LNCaP clone FGC (cell line): ENCODE results near the gene DNAAF5.
A peak's percentile ranks its signal among the peaks of the same experiment; 100 is the strongest.
"Not testable (repeated sequence)": the region's sequence is repeated elsewhere in the genome, so short reads cannot be mapped to it uniquely, and the experiment has no call there.

ENCODE experiments used
- DNase-seq: peaks from one replicate; pipeline ENCODE4 v3.0.0-alpha.2; 2011; ENCODE audit warnings: low read depth
- H3K4me3 ChIP-seq: 2 replicates; pipeline ENCODE4 v1.5.1; 2011; ENCODE audit warnings: mild to moderate bottlenecking, low read depth, low read length, control low read depth
- TF ChIP-seq, protein P1 (sequence below): IDR thresholded peaks from 2 replicates; pipeline ENCODE4 v1.5.1; 2012; ENCODE audit warnings: mild to moderate bottlenecking; ENCODE audit not compliant: control insufficient read depth, insufficient read depth; ENCODE audit errors: extremely low read depth

DNAAF5 gene

DNA sequence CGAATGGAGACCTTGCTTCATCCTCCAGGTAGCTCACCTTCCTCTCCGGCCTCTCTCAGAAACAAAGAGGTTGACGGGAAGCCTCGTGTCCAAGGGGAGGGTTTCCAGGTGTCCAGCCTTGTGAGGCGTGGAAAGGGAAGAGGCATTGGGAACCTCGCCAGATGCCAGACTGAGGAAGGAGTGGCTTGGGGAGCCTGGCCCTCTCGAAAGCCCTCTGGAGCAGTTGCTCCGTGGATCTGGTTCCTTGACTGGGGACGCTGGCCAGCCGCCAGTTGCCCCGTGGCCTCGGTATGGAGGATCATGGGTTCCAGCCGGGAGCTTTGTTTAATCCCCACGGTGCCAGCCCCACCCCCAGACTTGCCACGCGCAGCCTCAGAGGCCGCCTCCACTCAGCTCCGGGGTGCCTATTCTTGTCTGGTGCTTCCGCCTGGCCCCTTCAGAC lies 75.5 kb downstream of the DNAAF5 start:
- TF ChIP-seq, protein P1, sequence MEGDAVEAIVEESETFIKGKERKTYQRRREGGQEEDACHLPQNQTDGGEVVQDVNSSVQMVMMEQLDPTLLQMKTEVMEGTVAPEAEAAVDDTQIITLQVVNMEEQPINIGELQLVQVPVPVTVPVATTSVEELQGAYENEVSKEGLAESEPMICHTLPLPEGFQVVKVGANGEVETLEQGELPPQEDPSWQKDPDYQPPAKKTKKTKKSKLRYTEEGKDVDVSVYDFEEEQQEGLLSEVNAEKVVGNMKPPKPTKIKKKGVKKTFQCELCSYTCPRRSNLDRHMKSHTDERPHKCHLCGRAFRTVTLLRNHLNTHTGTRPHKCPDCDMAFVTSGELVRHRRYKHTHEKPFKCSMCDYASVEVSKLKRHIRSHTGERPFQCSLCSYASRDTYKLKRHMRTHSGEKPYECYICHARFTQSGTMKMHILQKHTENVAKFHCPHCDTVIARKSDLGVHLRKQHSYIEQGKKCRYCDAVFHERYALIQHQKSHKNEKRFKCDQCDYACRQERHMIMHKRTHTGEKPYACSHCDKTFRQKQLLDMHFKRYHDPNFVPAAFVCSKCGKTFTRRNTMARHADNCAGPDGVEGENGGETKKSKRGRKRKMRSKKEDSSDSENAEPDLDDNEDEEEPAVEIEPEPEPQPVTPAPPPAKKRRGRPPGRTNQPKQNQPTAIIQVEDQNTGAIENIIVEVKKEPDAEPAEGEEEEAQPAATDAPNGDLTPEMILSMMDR = no peak
- no peak overlapping the region for H3K4me3 ChIP-seq
- DNase-seq = no peak

DNA sequence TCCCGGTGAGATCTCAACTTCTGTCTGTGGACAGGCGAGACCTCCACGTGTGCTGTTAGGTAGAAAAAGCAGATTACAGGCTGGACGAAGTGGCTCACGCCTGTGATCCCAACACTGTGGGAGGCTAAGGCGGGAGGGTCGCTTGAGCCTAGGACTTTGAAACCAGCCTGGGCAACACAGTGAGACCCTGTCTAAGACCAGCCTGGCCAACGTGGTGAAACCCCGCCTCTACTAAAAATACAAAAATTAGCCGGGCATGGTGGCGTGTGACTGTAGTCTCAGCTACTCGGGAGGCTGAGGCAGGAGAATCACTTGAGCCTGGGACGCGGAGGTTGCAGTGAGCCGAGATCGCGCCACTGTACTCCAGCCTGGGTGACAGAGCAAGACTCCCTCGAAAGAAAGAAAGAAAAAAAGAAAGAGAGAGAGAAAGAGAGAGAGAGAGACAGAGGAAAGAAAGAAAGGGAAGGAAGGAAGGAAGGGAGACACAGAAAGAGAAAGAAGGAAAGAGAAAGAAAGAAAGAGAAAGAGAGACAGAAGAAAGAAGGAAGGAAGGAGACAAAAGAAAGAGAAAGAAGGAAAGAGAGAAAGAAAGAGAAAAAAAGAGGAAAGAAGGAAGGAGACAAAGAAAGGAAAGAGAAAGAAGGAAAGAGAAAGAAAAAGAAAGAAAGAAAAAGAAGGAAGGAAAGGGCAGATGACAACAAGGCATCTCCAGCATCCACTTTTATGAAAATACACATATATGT lies 76.2 kb downstream of the DNAAF5 start:
- H3K4me3 ChIP-seq = no peak overlapping the region
- TF ChIP-seq, protein P1 = no peak
- DNase-seq = no peak

DNA sequence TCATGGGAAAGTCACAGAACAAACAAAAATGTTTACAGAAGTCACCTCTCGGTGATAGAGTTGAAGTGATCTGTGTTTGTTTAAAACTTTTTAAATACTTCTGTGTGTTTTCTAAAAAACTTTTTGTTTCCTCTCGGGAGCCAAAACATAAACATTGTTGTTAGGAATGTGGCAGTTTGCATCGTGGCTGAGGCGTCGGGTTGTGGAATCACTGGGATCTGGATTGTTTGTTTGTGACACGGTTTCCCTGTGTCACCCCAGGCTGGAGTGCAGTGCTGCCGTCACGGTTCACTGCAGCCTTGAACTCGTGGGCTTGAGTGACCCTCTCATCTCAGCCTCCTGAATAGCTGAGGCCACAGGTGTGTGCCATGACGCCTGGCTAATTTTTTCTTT lies 76.7 kb downstream of the DNAAF5 start:
- DNase-seq = no peak
- no peak overlapping the region for H3K4me3 ChIP-seq
- TF ChIP-seq, protein P1 = no peak

DNA sequence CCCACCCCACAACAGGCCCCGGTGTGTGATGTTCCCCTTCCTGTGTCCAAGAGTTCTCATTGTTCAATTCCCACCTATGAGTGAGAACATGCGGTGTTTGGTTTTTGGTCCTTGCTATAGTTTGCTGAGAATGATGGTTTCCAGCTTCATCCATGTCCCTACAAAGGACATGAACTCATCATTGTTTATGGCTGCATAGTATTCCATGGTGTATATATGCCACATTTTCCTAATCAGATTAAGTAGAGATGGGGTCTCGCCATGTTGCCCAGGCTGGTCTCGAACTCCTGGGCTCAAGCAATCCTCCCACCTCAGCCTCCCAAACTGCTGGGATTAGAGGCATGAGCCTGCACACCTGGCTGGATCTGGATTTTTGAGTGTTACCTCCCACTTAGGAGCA lies 77.3 kb downstream of the DNAAF5 start:
- DNase-seq, H3K4me3 ChIP-seq: not testable (repeated sequence)

DNA sequence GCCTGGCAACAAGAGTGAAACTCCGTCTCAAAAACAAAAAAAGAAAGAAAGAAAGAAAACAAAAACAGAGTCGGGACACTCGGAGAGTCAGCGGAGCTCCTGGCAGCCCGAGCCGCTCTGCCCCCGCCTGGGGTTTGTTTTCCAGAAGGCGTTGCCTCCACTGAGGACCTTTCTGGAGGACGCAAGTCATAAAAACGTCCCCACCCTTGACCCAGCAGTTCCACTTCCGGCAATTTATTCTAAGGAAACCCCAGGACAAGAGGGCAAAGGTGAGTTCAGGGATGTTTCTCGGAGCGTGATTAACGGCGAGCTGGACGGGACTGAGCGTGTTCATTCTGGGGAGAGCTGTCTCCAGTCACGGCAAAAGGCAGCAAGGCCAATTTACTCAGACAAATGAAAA lies 78.8 kb downstream of the DNAAF5 start:
- TF ChIP-seq, protein P1 = no peak
- H3K4me3 ChIP-seq = no peak overlapping the region
- DNase-seq = no peak

DNA sequence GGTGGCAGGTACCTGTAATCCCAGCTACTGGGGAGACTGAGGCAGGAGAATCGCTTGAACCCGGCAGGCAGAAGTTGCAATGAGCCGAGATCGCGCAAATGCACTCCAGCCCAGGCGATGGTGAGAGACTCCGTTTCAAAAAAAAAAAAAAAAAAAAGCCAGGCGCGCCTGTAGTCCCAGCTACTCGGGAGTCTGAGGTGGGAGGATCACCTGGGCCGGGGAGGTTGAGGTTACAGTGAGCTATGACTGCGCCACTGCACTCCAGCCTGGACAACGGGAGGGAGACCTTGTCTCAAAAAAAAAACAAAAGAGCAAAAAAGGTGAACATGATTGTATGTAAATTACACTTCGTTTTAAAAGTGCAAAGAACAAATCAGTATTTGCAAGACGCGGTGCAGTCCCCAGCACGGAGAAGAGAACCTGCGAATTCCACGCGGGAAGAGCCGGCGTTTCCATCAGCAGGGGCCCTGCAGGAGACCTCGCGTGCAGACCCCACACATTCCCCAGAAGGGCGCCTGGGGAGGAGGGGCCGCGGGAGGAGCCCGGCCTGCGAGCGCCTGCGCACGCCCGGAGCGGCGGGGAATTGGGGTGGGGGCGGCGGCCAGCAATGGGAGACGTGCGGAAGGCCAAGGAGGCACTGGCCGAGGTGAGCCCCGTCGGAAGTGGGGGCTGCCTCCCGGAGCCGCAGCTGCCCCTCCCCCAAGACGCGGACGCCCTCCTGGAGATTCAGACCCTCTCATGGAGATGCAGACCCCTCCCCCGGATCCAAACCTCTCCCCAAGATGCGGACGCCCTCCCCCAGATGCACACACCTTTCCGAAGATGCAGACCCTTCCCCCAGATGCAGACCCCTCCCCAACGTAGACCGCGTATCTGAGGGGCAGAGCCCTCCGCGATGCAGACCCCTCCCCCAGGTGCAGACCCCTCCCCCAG lies 89.1 kb downstream of the DNAAF5 start:
- peak overlapping the region; percentile 58 for H3K4me3 ChIP-seq
- no peak for DNase-seq
- TF ChIP-seq, protein P1 = no peak

DNA sequence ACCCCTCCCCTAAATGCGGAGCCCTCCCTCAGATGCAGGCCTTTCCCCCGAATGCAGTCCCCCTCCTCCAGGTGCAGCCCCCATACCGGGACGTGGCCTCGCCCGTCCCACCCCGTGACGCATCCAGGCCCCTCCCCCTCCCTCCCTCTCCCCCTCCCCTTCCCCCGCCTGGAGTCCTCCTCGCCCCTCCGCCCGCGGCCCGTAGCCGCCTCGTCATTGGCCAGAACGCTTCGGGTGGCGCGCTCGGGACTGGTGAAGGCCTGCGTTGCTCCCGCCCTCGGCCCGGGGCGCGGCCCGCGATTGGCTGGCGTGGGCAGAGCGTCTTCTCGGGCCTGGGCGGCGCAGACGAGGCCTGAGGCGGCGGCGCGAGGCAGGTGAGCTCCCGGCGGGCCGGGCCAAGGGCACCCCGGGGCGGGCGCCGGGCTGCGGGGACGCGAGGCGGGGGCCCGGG lies 89.8 kb downstream of the DNAAF5 start:
- TF ChIP-seq, protein P1 = no peak
- peak; percentile 93 for DNase-seq
- peak overlapping the region; percentile 92 for H3K4me3 ChIP-seq
